RWPE2 (cell line): ENCODE data around the gene MGAT5B.

ENCODE experiments used
- ATAC-seq: fragments of 200-7000 bp; cut with Tn5 transposase; 3 replicates; pipeline ENCODE4 v1.9.1; 2021; ENCODE audit warnings: low read depth
- DNase-seq: peaks from one replicate; pipeline ENCODE4 v3.0.0-alpha.2; 2020; ENCODE audit warnings: low spot score
- H3K27ac ChIP-seq: fragments of 450-650 bp; 2 replicates; pipeline ENCODE4 v1.5.1; 2017; ENCODE audit warnings: mild to moderate bottlenecking; ENCODE audit not compliant: poor library complexity, severe bottlenecking
- H3K27me3 ChIP-seq: fragments of 250-450 bp; sonication (Bioruptor Pico); 2 replicates; pipeline ENCODE4 v1.5.1; 2021; ENCODE audit warnings: mild to moderate bottlenecking, moderate library complexity; ENCODE audit not compliant: insufficient read depth, poor library complexity, severe bottlenecking
- H3K36me3 ChIP-seq: fragments of 250-450 bp; sonication (Bioruptor Pico); 2 replicates; pipeline ENCODE4 v1.5.1; 2020; ENCODE audit warnings: low read depth, mild to moderate bottlenecking, moderate library complexity
- H3K4me1 ChIP-seq: fragments of 250-450 bp; sonication (Bioruptor Pico); 2 replicates; pipeline ENCODE4 v1.5.1; 2021; ENCODE audit warnings: mild to moderate bottlenecking, moderate library complexity; ENCODE audit not compliant: insufficient read depth, poor library complexity, severe bottlenecking
- H3K4me3 ChIP-seq: fragments of 250-450 bp; sonication (Bioruptor Pico); 2 replicates; pipeline ENCODE4 v1.5.1; 2021; ENCODE audit warnings: mild to moderate bottlenecking, moderate library complexity; ENCODE audit not compliant: severe bottlenecking
- H3K9me3 ChIP-seq: fragments of 250-450 bp; sonication (Bioruptor Pico); 2 replicates; pipeline ENCODE4 v1.5.1; 2021; ENCODE audit warnings: mild to moderate bottlenecking, moderate library complexity; ENCODE audit not compliant: severe bottlenecking
- TF ChIP-seq, protein P1 (sequence below): fragments of 450-650 bp; IDR thresholded peaks from one replicate; pipeline ENCODE4 v1.5.1; 2017; ENCODE audit warnings: mild to moderate bottlenecking, moderate library complexity; ENCODE audit not compliant: poor library complexity, severe bottlenecking

The MGAT5B gene

DNA sequence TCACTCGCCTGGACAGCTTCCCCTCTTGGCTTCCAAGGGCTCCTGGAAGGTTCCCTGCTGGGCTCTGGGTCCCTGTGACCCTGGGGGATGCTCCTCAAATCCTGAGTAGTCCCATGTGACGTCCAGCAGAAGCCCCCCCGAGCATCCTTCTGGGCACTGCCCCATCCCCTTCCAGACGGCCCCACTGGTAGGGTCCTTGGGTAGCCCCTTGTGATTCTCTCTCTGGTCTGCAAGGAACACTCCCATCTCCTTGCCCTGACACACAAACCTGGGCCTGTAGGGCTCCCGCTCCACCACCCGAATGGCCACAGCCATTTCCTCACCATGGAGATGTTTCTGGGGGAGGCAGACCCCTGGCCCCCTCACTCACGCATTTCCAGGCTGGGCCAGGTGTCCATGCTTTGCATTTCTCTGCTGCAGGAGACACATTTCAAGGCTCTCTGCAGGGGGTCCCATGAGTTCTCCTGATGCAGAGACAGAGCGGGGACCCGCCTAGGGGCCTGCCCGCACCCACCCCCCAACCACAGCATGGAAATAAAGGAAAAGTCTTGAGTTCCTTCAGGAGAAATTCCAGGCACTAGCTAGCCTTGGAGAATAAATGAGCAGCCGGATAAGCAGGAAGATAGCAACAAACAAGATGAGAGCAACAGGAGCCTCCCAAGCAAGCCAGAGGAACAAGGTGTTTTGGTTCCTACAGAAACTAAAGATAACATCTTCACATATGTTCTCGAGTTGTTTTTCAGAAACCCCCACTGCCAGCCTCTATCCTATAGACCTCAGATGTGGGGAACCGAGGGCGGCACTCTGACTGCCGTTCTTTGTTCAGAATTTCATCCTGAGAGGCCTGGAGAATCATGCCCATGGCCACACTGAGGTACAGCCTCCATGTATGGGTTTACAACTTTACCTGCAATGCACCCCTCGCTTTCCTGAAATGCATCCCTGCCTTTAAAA is 128.8 kb downstream of the MGAT5B start:
- DNase-seq (no peak), ATAC-seq (no peak)
- Histone ChIP-seq H3K27ac (no peak overlapping the region), H3K9me3 (no peaks in the 10 kb centered on the region), H3K27me3 (peaks cover 17% of the 10 kb centered on the region), H3K4me1 (peaks cover 3% of the 10 kb centered on the region), H3K36me3 (no peaks in the 10 kb centered on the region), H3K4me3 (no peak overlapping the region)
- TF ChIP-seq, protein P1, sequence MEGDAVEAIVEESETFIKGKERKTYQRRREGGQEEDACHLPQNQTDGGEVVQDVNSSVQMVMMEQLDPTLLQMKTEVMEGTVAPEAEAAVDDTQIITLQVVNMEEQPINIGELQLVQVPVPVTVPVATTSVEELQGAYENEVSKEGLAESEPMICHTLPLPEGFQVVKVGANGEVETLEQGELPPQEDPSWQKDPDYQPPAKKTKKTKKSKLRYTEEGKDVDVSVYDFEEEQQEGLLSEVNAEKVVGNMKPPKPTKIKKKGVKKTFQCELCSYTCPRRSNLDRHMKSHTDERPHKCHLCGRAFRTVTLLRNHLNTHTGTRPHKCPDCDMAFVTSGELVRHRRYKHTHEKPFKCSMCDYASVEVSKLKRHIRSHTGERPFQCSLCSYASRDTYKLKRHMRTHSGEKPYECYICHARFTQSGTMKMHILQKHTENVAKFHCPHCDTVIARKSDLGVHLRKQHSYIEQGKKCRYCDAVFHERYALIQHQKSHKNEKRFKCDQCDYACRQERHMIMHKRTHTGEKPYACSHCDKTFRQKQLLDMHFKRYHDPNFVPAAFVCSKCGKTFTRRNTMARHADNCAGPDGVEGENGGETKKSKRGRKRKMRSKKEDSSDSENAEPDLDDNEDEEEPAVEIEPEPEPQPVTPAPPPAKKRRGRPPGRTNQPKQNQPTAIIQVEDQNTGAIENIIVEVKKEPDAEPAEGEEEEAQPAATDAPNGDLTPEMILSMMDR: no peak

DNA sequence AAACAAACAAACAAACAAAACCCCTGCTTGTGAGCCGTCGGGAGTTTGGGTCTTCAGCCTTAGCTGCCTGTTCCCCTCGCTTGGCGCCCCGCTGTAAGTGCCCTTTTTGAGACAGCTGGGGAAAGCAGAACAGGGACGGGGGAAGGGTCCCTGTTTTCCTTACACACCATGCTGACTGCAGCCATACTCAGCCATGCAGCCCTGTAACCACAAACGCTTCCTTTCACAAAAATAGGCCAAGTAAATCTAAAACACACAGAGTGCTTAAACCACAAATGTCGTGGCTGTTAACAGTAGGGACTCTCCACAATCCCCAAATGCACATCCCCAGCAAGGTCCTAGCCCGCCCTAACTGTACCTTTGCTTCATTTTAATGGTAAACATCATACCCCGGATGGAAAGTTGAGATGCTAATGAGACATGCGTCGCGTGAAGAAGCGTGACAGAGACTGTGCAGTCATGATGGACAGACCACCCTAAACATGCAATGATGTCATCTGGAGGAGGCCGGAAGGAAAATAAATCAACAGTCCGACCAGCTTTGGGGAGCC is 129.9 kb downstream of the MGAT5B start:
- peaks cover 7% of the 10 kb centered on the region for H3K27me3 ChIP-seq
- no peak overlapping the region for H3K4me3 ChIP-seq
- TF ChIP-seq, protein P1: no peak
- ATAC-seq (no peak), DNase-seq (no peak)
- peaks cover 11% of the 10 kb centered on the region for H3K4me1 ChIP-seq
- no peak overlapping the region for H3K27ac ChIP-seq
- H3K36me3 ChIP-seq: no peaks in the 10 kb centered on the region
- H3K9me3 ChIP-seq: no peaks in the 10 kb centered on the region

DNA sequence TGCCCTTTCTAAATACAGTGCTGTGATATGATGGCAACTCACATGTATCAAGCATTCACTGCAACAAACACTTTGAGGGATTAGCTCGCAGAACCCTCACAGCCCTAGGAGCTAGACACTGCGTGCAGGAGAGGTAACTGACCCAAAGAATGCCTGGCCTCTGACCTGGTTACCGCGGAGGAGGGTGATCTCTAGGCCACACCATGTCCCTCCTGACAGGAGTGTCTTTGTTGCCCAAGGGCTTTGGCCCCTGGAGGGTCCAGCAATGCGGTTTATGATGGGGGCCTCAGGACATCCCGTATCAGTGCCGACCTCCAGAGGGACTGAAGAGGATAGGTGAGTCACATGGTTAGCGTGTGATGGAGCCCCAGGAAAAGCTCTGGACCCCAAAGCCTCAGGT is 130.6 kb downstream of the MGAT5B start:
- ATAC-seq: no peak
- no peak for DNase-seq
- H3K4me1 ChIP-seq: peaks cover 11% of the 10 kb centered on the region
- H3K4me3 ChIP-seq: no peak overlapping the region
- H3K9me3 ChIP-seq: no peaks in the 10 kb centered on the region
- TF ChIP-seq, protein P1: no peak
- H3K27ac ChIP-seq: no peak overlapping the region
- H3K36me3 ChIP-seq: no peaks in the 10 kb centered on the region
- H3K27me3 ChIP-seq: peaks cover 7% of the 10 kb centered on the region
